Colonic mucosa (tissue), 4 donors: ENCODE measurements around the gene ZNF154. TPM values are rescaled to one million over a fixed set of nuclear protein-coding genes. Genes with fewer than 3 reads are reported as not detected.

Source experiments
- DNase-seq: peaks from one replicate; pipeline ENCODE4 v3.0.0-alpha.2; 2020
- H3K27ac ChIP-seq: fragments of 200-600 bp; one replicate; pipeline ENCODE4 v1.8.0; 2021
- H3K27me3 ChIP-seq: fragments of 200-600 bp; one replicate; pipeline ENCODE4 v1.8.0; 2021
- H3K36me3 ChIP-seq: fragments of 200-600 bp; one replicate; pipeline ENCODE4 v1.8.0; 2021
- H3K4me1 ChIP-seq: fragments of 200-600 bp; one replicate; pipeline ENCODE4 v1.8.0; 2021; ENCODE audit warnings: mild to moderate bottlenecking
- H3K4me3 ChIP-seq: fragments of 200-600 bp; one replicate; pipeline ENCODE4 v1.8.0; 2021
- H3K9ac ChIP-seq, 2 donors: one replicate each; pipeline ENCODE4 v1.7.0; 2013; ENCODE audit warnings: control low read depth in 2 of 2, low read depth in 2 of 2, low read length in 2 of 2
- H3K9me3 ChIP-seq: fragments of 200-600 bp; one replicate; pipeline ENCODE4 v1.8.0; 2021
- CTCF ChIP-seq: fragments of 200-600 bp; IDR thresholded peaks from one replicate; pipeline ENCODE4 v1.8.0; 2022; ENCODE audit warnings: antibody characterized with exemption, mild to moderate bottlenecking
- intact Hi-C: fragments of 100-400 bp; cut with DNase I; formaldehyde crosslinking; loops from one replicate; pipeline ENCODE4 v1.14.1; 2022
- total RNA-seq, 2 donors: library from RNA; stranded (reverse); fragmentation: NEBNext Ultra II Directional in 1 of 2; extraction: Animal tissue kit (Norgen Biotek cat#: 25700) in 1 of 2; gene quantifications; one replicate each; pipeline ENCODE4 v1.2.1, GENCODE V29; 2021
- donor health status: healthy.
- donor health status: DM: no; HTN: no; CAD: no.
- donor health status: DM: no; HTN: no; CAD: no.

ZNF154 gene
- total RNA-seq, 2 donors from 2014 or later = 0.67 to 2.0 TPM

GRCh38 chr19:57667228-57667627 lies 41.8 kb downstream of the ZNF154 start:
- intact Hi-C loops = no loop called here
- Histone ChIP-seq H3K9ac (no peak overlapping the region), H3K9me3 (no peaks in the 10 kb centered on the region), H3K27ac (no peak overlapping the region), H3K27me3 (no peaks in the 10 kb centered on the region), H3K4me1 (no peaks in the 10 kb centered on the region), H3K4me3 (no peak overlapping the region), H3K36me3 (no peaks in the 10 kb centered on the region)
- no peak for TF ChIP-seq CTCF
- no peak for DNase-seq

DNA sequence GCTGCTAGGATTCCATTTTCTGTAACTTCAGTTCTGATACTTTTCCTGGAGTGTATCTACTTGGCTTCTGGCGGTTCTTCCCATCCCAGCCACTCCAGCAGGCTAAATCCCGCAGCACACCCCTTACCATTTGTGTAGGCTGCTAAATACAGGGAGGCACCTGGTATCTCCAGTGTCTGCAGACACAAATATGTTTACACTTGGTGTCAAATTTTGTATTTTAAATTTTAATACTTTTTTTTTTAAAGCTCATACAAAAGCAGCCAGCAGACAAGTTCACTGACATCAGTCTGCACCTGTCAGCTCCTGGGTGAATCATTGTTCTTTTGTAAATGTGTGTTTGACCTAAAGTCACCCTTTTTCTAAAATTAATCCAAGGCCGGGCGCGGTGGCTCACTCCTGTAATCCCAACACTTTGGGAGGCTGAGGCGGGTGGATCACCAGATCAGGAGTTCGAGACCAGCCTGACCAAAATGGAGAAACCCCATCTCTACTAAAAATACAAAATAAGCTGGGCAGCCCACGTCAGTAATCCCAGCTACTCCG lies 43.7 kb downstream of the ZNF154 start:
- no peak for DNase-seq
- no peak overlapping the region for H3K27ac ChIP-seq
- H3K4me1 ChIP-seq = no peaks in the 10 kb centered on the region
- H3K9ac ChIP-seq = no peak overlapping the region
- no peaks in the 10 kb centered on the region for H3K36me3 ChIP-seq
- intact Hi-C loops = no loop called here
- no peak for TF ChIP-seq CTCF
- H3K4me3 ChIP-seq = no peak overlapping the region
- H3K27me3 ChIP-seq = no peaks in the 10 kb centered on the region
- no peaks in the 10 kb centered on the region for H3K9me3 ChIP-seq

GRCh38 chr19:57664269-57665127 lies 44.5 kb downstream of the ZNF154 start:
- Histone ChIP-seq H3K9me3 (no peaks in the 10 kb centered on the region), H3K36me3 (no peaks in the 10 kb centered on the region)
- intact Hi-C loops = no loop called here

GRCh38 chr19:57656346-57656745 lies 52.7 kb downstream of the ZNF154 start:
- H3K27me3 ChIP-seq = no peaks in the 10 kb centered on the region
- H3K4me3 ChIP-seq = no peak overlapping the region
- no peaks in the 10 kb centered on the region for H3K9me3 ChIP-seq
- no peak for TF ChIP-seq CTCF
- H3K4me1 ChIP-seq = no peaks in the 10 kb centered on the region
- no peak for DNase-seq
- no peaks in the 10 kb centered on the region for H3K36me3 ChIP-seq
- intact Hi-C loops = no loop called here
- H3K9ac ChIP-seq = no peak overlapping the region
- no peak overlapping the region for H3K27ac ChIP-seq

More at GRCh38 chr19:57664269-57665127, 44.5 kb downstream of the ZNF154 start:
- H3K4me3 ChIP-seq = peak overlapping the region; percentile 38
- peak overlapping the region in 1 of 2 donors; percentile 56 for H3K9ac ChIP-seq
- H3K27ac ChIP-seq = no peak overlapping the region
- TF ChIP-seq CTCF = no peak
- H3K27me3 ChIP-seq = no peaks in the 10 kb centered on the region
- no peaks in the 10 kb centered on the region for H3K4me1 ChIP-seq
- DNase-seq = peak; percentile 47

GRCh38 chr19:57655443-57655842 lies 53.6 kb downstream of the ZNF154 start:
- intact Hi-C loops = no loop called here
- H3K27ac ChIP-seq = no peak overlapping the region
- no peak for TF ChIP-seq CTCF
- no peak overlapping the region for H3K4me3 ChIP-seq
- H3K4me1 ChIP-seq = no peaks in the 10 kb centered on the region
- H3K27me3 ChIP-seq = no peaks in the 10 kb centered on the region
- DNase-seq = no peak
- H3K36me3 ChIP-seq = no peaks in the 10 kb centered on the region
- no peaks in the 10 kb centered on the region for H3K9me3 ChIP-seq
- no peak overlapping the region for H3K9ac ChIP-seq
